H1 (cell line): ENCODE data around the gene RDH5. TPM values are rescaled to one million over a fixed set of nuclear protein-coding genes. Genes with fewer than 3 reads are reported as not detected.

Experiments used
- CTCF ChIA-PET: fragments of 300-600 bp; sonication (Branson Sonifier 250); formaldehyde crosslinking; loops from one replicate; lab custom pipeline; 2021; ENCODE audit not compliant: partially characterized antibody; lab: Charles Lee
- POLR2A ChIA-PET: fragments of 300-600 bp; sonication (Branson Sonifier 250); formaldehyde crosslinking; loops from one replicate; lab custom pipeline; 2021; ENCODE audit warnings: inconsistent platforms; ENCODE audit not compliant: partially characterized antibody; lab: Charles Lee
- DNase-seq, 2 experiments: peaks; one replicate each; pipeline versions ENCODE4 v3.0.0 to v3.0.0-alpha.2; 2010 to 2022; ENCODE audit warnings: low spot score in 2 of 2, low read depth in 1 of 2, mixed read lengths in 1 of 2
- FAIRE-seq: peaks from 2 replicates; lab custom pipeline; 2011; peaks lifted over from hg19 to GRCh38; lab: Jason Lieb, UNC
- H2AFZ ChIP-seq: 2 replicates; pipeline ENCODE4 v1.8.1; 2012; ENCODE audit warnings: low read length, inconsistent platforms
- H2AK5ac ChIP-seq: 2 replicates; pipeline ENCODE4 v1.6.1; 2013; ENCODE audit warnings: low read depth, low read length
- H2BK120ac ChIP-seq: replicated peaks from 2 replicates; pipeline ENCODE3; 2013; ENCODE audit warnings: low read depth, low read length, inconsistent platforms
- H2BK12ac ChIP-seq: 2 replicates; pipeline ENCODE4 v1.6.1; 2013; ENCODE audit warnings: low read depth, low read length
- H2BK15ac ChIP-seq: 2 replicates; pipeline ENCODE4 v1.6.1; 2013; ENCODE audit warnings: low read length
- H2BK20ac ChIP-seq: 2 replicates; pipeline ENCODE4 v1.6.1; 2013; ENCODE audit warnings: low read length
- H2BK5ac ChIP-seq: 2 replicates; pipeline ENCODE4 v1.6.1; 2013; ENCODE audit warnings: low read depth, low read length
- H3K14ac ChIP-seq: 2 replicates; pipeline ENCODE4 v1.6.1; 2013; ENCODE audit warnings: inconsistent platforms; ENCODE audit not compliant: insufficient read length
- H3K18ac ChIP-seq: 2 replicates; pipeline ENCODE4 v1.6.1; 2013; ENCODE audit warnings: low read length; ENCODE audit errors: extremely low read depth
- H3K23ac ChIP-seq: 2 replicates; pipeline ENCODE4 v1.6.1; 2013; ENCODE audit warnings: inconsistent platforms; ENCODE audit not compliant: insufficient read length
- H3K23me2 ChIP-seq: 2 replicates; pipeline ENCODE4 v1.6.1; 2013; ENCODE audit warnings: low read depth, low read length
- H3K27ac ChIP-seq: 2 replicates; pipeline ENCODE4 v1.6.1; 2011; ENCODE audit warnings: low read depth, low read length, inconsistent platforms
- H3K27me3 ChIP-seq, 4 experiments: replicated peaks in 1 of 4; 1 replicate in 1 of 4; 2 replicates in 3 of 4; pipeline versions ENCODE4 v1.6.1 to v1.8.1; 2011 to 2013; ENCODE audit warnings: low read length in 3 of 4, mild to moderate bottlenecking in 3 of 4, inconsistent platforms in 2 of 4, mixed read lengths in 2 of 4, moderate library complexity in 1 of 4; ENCODE audit not compliant: control insufficient read depth in 3 of 4, insufficient read depth in 3 of 4; ENCODE audit errors: extremely low read depth in 1 of 4
- H3K36me3 ChIP-seq, 4 experiments: 2 replicates each; pipeline versions ENCODE4 v1.6.1 to v1.8.1; 2011 to 2013; ENCODE audit warnings: mild to moderate bottlenecking in 4 of 4, low read length in 3 of 4, moderate library complexity in 2 of 4, control low read depth in 1 of 4, inconsistent platforms in 1 of 4; ENCODE audit not compliant: insufficient read depth in 4 of 4, control insufficient read depth in 2 of 4
- H3K4ac ChIP-seq: replicated peaks from 2 replicates; pipeline ENCODE3; 2013; ENCODE audit warnings: low read length, low read depth, mixed read lengths, inconsistent platforms; ENCODE audit not compliant: insufficient read length
- H3K4me1 ChIP-seq, 4 experiments: replicated peaks in 1 of 4; 1 replicate in 1 of 4; 2 replicates in 3 of 4; pipeline versions ENCODE4 v1.6.1 to v1.8.1; 2011 to 2013; ENCODE audit warnings: low read length in 3 of 4, inconsistent platforms in 2 of 4, mixed read lengths in 1 of 4; ENCODE audit not compliant: insufficient read depth in 4 of 4, control insufficient read depth in 3 of 4
- H3K4me2 ChIP-seq, 2 experiments: 2 replicates each; pipeline versions ENCODE4 v1.6.1 to v1.8.1; 2011 to 2013; ENCODE audit warnings: low read depth in 2 of 2, low read length in 2 of 2, control low read depth in 1 of 2, inconsistent platforms in 1 of 2, mild to moderate bottlenecking in 1 of 2; ENCODE audit not compliant: insufficient read depth in 1 of 2
- H3K4me3 ChIP-seq, 4 experiments: fragments of 200-600, 300-600 bp in 1 of 4; sonication (generic), shearing (Covaris generic), sonication (Bioruptor Twin) in 1 of 4; 2 replicates each; pipeline versions ENCODE4 v1.5.1 to v1.8.1; 2011 to 2016; ENCODE audit warnings: low read length in 4 of 4, low read depth in 3 of 4, control low read depth in 2 of 4, inconsistent platforms in 2 of 4, mild to moderate bottlenecking in 2 of 4, mixed read lengths in 1 of 4, moderate library complexity in 1 of 4; ENCODE audit not compliant: insufficient read depth in 2 of 4; ENCODE audit errors: extremely low read depth in 1 of 4
- H3K56ac ChIP-seq: replicated peaks from 2 replicates; pipeline ENCODE3; 2013; ENCODE audit warnings: low read depth, mild to moderate bottlenecking, mixed read lengths, low read length, inconsistent platforms; ENCODE audit not compliant: insufficient read length
- H3K79me1 ChIP-seq: 2 replicates; pipeline ENCODE4 v1.6.1; 2013; ENCODE audit warnings: low read depth, low read length, control low read depth
- H3K79me2 ChIP-seq, 2 experiments: 2 replicates each; pipeline versions ENCODE4 v1.6.1 to v1.8.1; 2012 to 2013; ENCODE audit warnings: low read length in 2 of 2, mild to moderate bottlenecking in 2 of 2, inconsistent platforms in 1 of 2; ENCODE audit not compliant: insufficient read depth in 2 of 2, control insufficient read depth in 1 of 2
- H3K9ac ChIP-seq, 4 experiments: replicated peaks in 1 of 4; 1 replicate in 1 of 4; 2 replicates in 3 of 4; pipeline versions ENCODE4 v1.6.1 to v1.8.1; 2011 to 2013; ENCODE audit warnings: low read depth in 3 of 4, low read length in 3 of 4, control low read depth in 2 of 4, mild to moderate bottlenecking in 2 of 4, moderate library complexity in 2 of 4, inconsistent platforms in 1 of 4; ENCODE audit errors: extremely low read depth in 1 of 4
- H3K9me3 ChIP-seq, 2 experiments: 2 replicates each; pipeline versions ENCODE4 v1.6.1 to v1.8.1; 2012 to 2013; ENCODE audit warnings: mild to moderate bottlenecking in 2 of 2, moderate library complexity in 2 of 2, control low read depth in 1 of 2, inconsistent platforms in 1 of 2, low read depth in 1 of 2, low read length in 1 of 2, mixed read lengths in 1 of 2; ENCODE audit not compliant: insufficient read depth in 2 of 2
- H4K20me1 ChIP-seq, 2 experiments: replicated peaks in 1 of 2; 2 replicates each; pipeline versions ENCODE3 to v1.8.1; 2011 to 2013; ENCODE audit warnings: inconsistent platforms in 2 of 2, low read length in 2 of 2, mild to moderate bottlenecking in 1 of 2; ENCODE audit not compliant: insufficient read depth in 2 of 2, control insufficient read depth in 1 of 2
- H4K5ac ChIP-seq: 2 replicates; pipeline ENCODE4 v1.6.1; 2013; ENCODE audit warnings: low read length, low read depth, mixed read lengths, inconsistent platforms; ENCODE audit not compliant: insufficient read length
- H4K8ac ChIP-seq: 2 replicates; pipeline ENCODE4 v1.8.0; 2013; ENCODE audit warnings: mild to moderate bottlenecking, moderate library complexity, low read length, inconsistent platforms; ENCODE audit not compliant: insufficient read depth; ENCODE audit errors: extremely low read depth
- H4K91ac ChIP-seq: replicated peaks from 2 replicates; pipeline ENCODE3; 2013; ENCODE audit warnings: low read length, mixed read lengths, inconsistent platforms; ENCODE audit not compliant: insufficient read length
- ATF3 ChIP-seq: IDR thresholded peaks from 2 replicates; pipeline ENCODE4 v1.6.1; 2011; ENCODE audit warnings: low read depth, mild to moderate bottlenecking, low read length; ENCODE audit not compliant: insufficient read depth
- CEBPB ChIP-seq: IDR thresholded peaks from 2 replicates; pipeline ENCODE4 v1.6.1; 2012; ENCODE audit warnings: low read depth, low read length
- CHD1 ChIP-seq: IDR thresholded peaks from 2 replicates; pipeline ENCODE4 v1.6.1; 2012; ENCODE audit warnings: low read depth, low read length, improper control_type of control experiment
- EGR1 ChIP-seq: IDR thresholded peaks from 2 replicates; pipeline ENCODE4 v1.6.1; 2011; ENCODE audit warnings: low read depth, low read length, borderline replicate concordance
- EZH2 ChIP-seq: fragments of 200-600 bp; sonication (generic); IDR thresholded peaks from 2 replicates; pipeline ENCODE4 v1.7.1; 2012; ENCODE audit warnings: low read depth, mild to moderate bottlenecking, moderate library complexity, low read length, inconsistent platforms; ENCODE audit not compliant: severe bottlenecking
- GTF2F1 ChIP-seq: IDR thresholded peaks from 2 replicates; pipeline ENCODE4 v1.6.1; 2012; ENCODE audit warnings: low read depth, low read length, improper control_type of control experiment, borderline replicate concordance
- KDM4A ChIP-seq: IDR thresholded peaks from one replicate; pipeline ENCODE4 v1.7.1; 2012; ENCODE audit warnings: low read depth, mild to moderate bottlenecking, moderate library complexity, low read length, inconsistent platforms; ENCODE audit not compliant: severe bottlenecking
- MAX ChIP-seq: IDR thresholded peaks from 2 replicates; pipeline ENCODE4 v1.6.1; 2012; ENCODE audit warnings: inconsistent platforms
- PHF8 ChIP-seq: fragments of 200-600 bp; sonication (generic); conservative IDR thresholded peaks from 2 replicates; pipeline ENCODE4 v1.7.1; 2012; ENCODE audit warnings: low read depth, mild to moderate bottlenecking, inconsistent platforms, low read length, moderate library complexity
- WGBS, 2 experiments: shearing (Covaris generic) in 1 of 2; methylation state at CpG; one replicate each; pipeline versions ENCODE4 v1.1.6 to v1.1.7; 2013 to 2015; ENCODE audit warnings: low lambda C conversion rate in 2 of 2, mixed read lengths in 2 of 2, inconsistent platforms in 1 of 2, low coverage in 1 of 2, missing lambda C conversion rate in 1 of 2; ENCODE audit not compliant: insufficient replicate concordance in 2 of 2, insufficient coverage in 1 of 2, insufficient read length in 1 of 2; ENCODE audit errors: extremely low coverage in 1 of 2, missing lambda C conversion rate in 1 of 2; 5-methylcytosine and 5-hydroxymethylcytosine counted together
- polyA plus RNA-seq, 7 experiments: library from polyadenylated mRNA; depleted of rRNA in 3 of 7; stranded (reverse) in 5 of 7; unstranded in 2 of 7; fragments of >200 nt in 5 of 7; fragments of 200-250 nt in 2 of 7; gene quantifications; 1 replicate in 5 of 7; 2 replicates in 1 of 7; 4 replicates in 1 of 7; pipeline versions ENCODE4 v1.2.1 to v1.2.3, GENCODE V29; 2011 to 2013; ENCODE audit warnings: missing spikeins in 2 of 7, mixed read lengths in 2 of 7
- total RNA-seq: library from RNA; stranded (reverse); fragmentation: NEBNext Ultra II Directional; extraction: Animal tissue kit (Norgen Biotek cat#: 25700); gene quantifications from 2 replicates; pipeline ENCODE4 v1.2.1, GENCODE V29; 2021

Gene RDH5
- total and polyA plus RNA-seq, 2 of the 8 experiments (the other 6 are each of a cell fraction or from before 2014, with no cell fraction given): 4.2 to 6.0 TPM

- Histone ChIP-seq H3K4me1 (peaks cover 8 to 37% (median 18%) of the 10 kb centered on the region in 4 experiments), H3K18ac (peak overlapping the region; percentile 99), H3K27me3 (no peaks in the 10 kb centered on the region), H3K23ac (no peak overlapping the region), H3K4me3 (peak overlapping the region; percentile 80 to 99 (median 92)), H3K27ac (peak overlapping the region; percentile 74; the same call in 1 of the 2 replicates), H3K36me3 (peaks cover 0 to 6% (median 5%) of the 10 kb centered on the region in 4 experiments; a peak in 5 of 8 replicates), H4K5ac (peak overlapping the region; percentile 98), H3K4ac (peak overlapping the region; percentile 72), H3K4me2 (peak overlapping the region; percentile 82 to 93), H2AK5ac (0 out of 2 replicates have a peak overlapping the region, but pooled peaks have one; percentile 47), H2BK15ac (0 out of 2 replicates have a peak overlapping the region, but pooled peaks have one; percentile 61), H2BK20ac (no peak overlapping the region), H4K91ac (peak overlapping the region; percentile 92), H3K14ac (peak overlapping the region; percentile 92), H3K9ac (peak overlapping the region; percentile 57 to 90 (median 72)), H2AFZ (no peak overlapping the region), H2BK120ac (peak overlapping the region; percentile 87), H3K56ac (peak overlapping the region; percentile 91), H4K20me1 (peaks cover 7 to 9% of the 10 kb centered on the region in 2 experiments), H3K79me2 (peaks cover 10 to 46% of the 10 kb centered on the region in 2 experiments), H2BK12ac (peak overlapping the region; percentile 19; the same call in 1 of the 2 replicates), H2BK5ac (peak overlapping the region; percentile 89), H4K8ac (no peak overlapping the region; the same call in 1 of the 2 replicates), H3K79me1 (peaks cover 13% of the 10 kb centered on the region), H3K9me3 (no peaks in the 10 kb centered on the region), H3K23me2 (peaks cover 29% of the 10 kb centered on the region)
- FAIRE-seq (no peak), DNase-seq (peak in 1 of 2 experiments; percentile 64)
- POLR2A ChIA-PET: interaction anchor here (0.5 to 46.5 kb wide), 21 partner anchors 0 to 300 kb away, joined by 3 to 809 read pairs (median 5); partner anchors contain the start of genes BLOC1S1, CD63, CDK2 and DNAJC14
- WGBS, 2 experiments: 2% methylated on average over 57 of the region's 73 CpGs; no CpG with 5 or more reads in 1 of the 2 experiments
- CTCF ChIA-PET: interaction anchor here (0.6 to 11.1 kb wide), 17 partner anchors 9 to 1940 kb away, joined by 3 to 224 read pairs (median 4); partner anchors contain the start of genes MMP19, ORMDL2 and SARNP
- TF ChIP-seq EGR1: no peak
- TF ChIP-seq CEBPB: no peak
- TF ChIP-seq MAX: 0 out of 2 replicates have a peak, but pooled peaks have one; percentile 35
- no peak for TF ChIP-seq ATF3
- no peak for TF ChIP-seq EZH2
- no peak for TF ChIP-seq GTF2F1
- peak; percentile 57 for TF ChIP-seq PHF8
- TF ChIP-seq CHD1: no peak
- TF ChIP-seq KDM4A: peak; percentile 47
These were observed 23.5 kb downstream of the RDH5 start for GRCh38 chr12:55743406-55744339.
